GM23338 (cell line): Measurements from ENCODE around the gene RCAN1. TPM values are rescaled to one million over a fixed set of nuclear protein-coding genes. Genes with fewer than 3 reads are reported as not detected.

Source experiments
- ATAC-seq: fragments of 200-7000 bp; cut with Tn5 transposase; 3 replicates; pipeline ENCODE4 v1.9.1; 2020
- DNase-seq: peaks from one replicate; pipeline ENCODE4 v3.0.0-alpha.2; 2015; ENCODE audit warnings: low spot score
- H2AFZ ChIP-seq: fragments of 200-600 bp; sonication (generic); 2 replicates; pipeline ENCODE4 v1.8.0; 2016; ENCODE audit warnings: antibody characterized with exemption, mild to moderate bottlenecking, moderate library complexity
- H3F3A ChIP-seq: fragments of 200-600 bp; sonication (generic); replicated peaks from 2 replicates; pipeline ENCODE4 v1.8.0; 2017; ENCODE audit warnings: antibody characterized with exemption, mixed run types, low read depth
- H3K27ac ChIP-seq: fragments of 200-600 bp; sonication (generic); 2 replicates; pipeline ENCODE4 v1.6.1; 2016; ENCODE audit warnings: low read depth
- H3K27me3 ChIP-seq: fragments of 200-600 bp; sonication (generic); 2 replicates; pipeline ENCODE4 v1.8.0; 2016; ENCODE audit warnings: mild to moderate bottlenecking, mixed run types, moderate library complexity; ENCODE audit not compliant: insufficient read depth
- H3K36me3 ChIP-seq: fragments of 200-600 bp; sonication (generic); 2 replicates; pipeline ENCODE4 v1.8.0; 2016; ENCODE audit warnings: mild to moderate bottlenecking; ENCODE audit not compliant: insufficient read depth
- H3K4me1 ChIP-seq: fragments of 200-600 bp; sonication (generic); 2 replicates; pipeline ENCODE4 v1.8.0; 2016; ENCODE audit warnings: mild to moderate bottlenecking, moderate library complexity; ENCODE audit not compliant: insufficient read depth
- H3K4me2 ChIP-seq: fragments of 200-600 bp; sonication (generic); 2 replicates; pipeline ENCODE4 v1.7.1; 2017; ENCODE audit warnings: mixed run types
- H3K4me3 ChIP-seq: fragments of 200-600 bp; sonication (generic); 2 replicates; pipeline ENCODE4 v1.6.1; 2016; ENCODE audit warnings: mixed run types
- H3K79me2 ChIP-seq: fragments of 200-600 bp; sonication (generic); replicated peaks from 2 replicates; pipeline ENCODE4 v1.8.0; 2017; ENCODE audit warnings: mild to moderate bottlenecking; ENCODE audit not compliant: insufficient read depth
- H3K9me2 ChIP-seq: fragments of 200-600 bp; sonication (generic); 2 replicates; pipeline ENCODE4 v1.8.0; 2017; ENCODE audit not compliant: insufficient read depth
- H4K20me1 ChIP-seq: fragments of 200-600 bp; sonication (generic); replicated peaks from 2 replicates; pipeline ENCODE4 v1.8.0; 2017; ENCODE audit warnings: mild to moderate bottlenecking; ENCODE audit not compliant: insufficient read depth
- H3K27ac Mint-ChIP-seq: 2 replicates; pipeline ENCODE4 v1.8.0; 2020; ENCODE audit warnings: inconsistent platforms, mild to moderate bottlenecking, moderate library complexity, mixed read lengths
- H3K27me3 Mint-ChIP-seq: 3 replicates; pipeline ENCODE4 v1.8.0; 2022; ENCODE audit warnings: low read depth, mild to moderate bottlenecking, moderate library complexity, mixed read lengths, inconsistent platforms; ENCODE audit not compliant: insufficient read depth, poor library complexity
- H3K36me3 Mint-ChIP-seq: 3 replicates; pipeline ENCODE4 v1.8.0; 2021; ENCODE audit warnings: low read depth, mild to moderate bottlenecking, inconsistent platforms, moderate library complexity, mixed read lengths
- H3K4me1 Mint-ChIP-seq: 3 replicates; pipeline ENCODE4 v1.8.0; 2020; ENCODE audit warnings: mild to moderate bottlenecking, inconsistent platforms, mixed read lengths
- H3K4me3 Mint-ChIP-seq: 3 replicates; pipeline ENCODE4 v1.8.0; 2021; ENCODE audit warnings: moderate library complexity, mild to moderate bottlenecking, inconsistent platforms, mixed read lengths
- H3K9me3 Mint-ChIP-seq: 3 replicates; pipeline ENCODE4 v1.8.0; 2020; ENCODE audit warnings: moderate library complexity, mild to moderate bottlenecking, inconsistent platforms, mixed read lengths
- CREB1 ChIP-seq: fragments of 250-450 bp; sonication (Bioruptor Pico); IDR thresholded peaks from 2 replicates; pipeline ENCODE4 v1.5.0; 2020; ENCODE audit warnings: low read depth, mild to moderate bottlenecking, moderate library complexity
- EZH2 ChIP-seq: fragments of 200-600 bp; sonication (generic); IDR thresholded peaks from one replicate; pipeline ENCODE4 v1.8.0; 2017; ENCODE audit warnings: antibody characterized with exemption, mild to moderate bottlenecking, low read depth; ENCODE audit not compliant: unreplicated experiment
- EZH2phosphoT487 ChIP-seq: fragments of 200-600 bp; sonication (generic); IDR thresholded peaks from one replicate; pipeline ENCODE4 v1.8.1; 2018; ENCODE audit warnings: antibody characterized with exemption; ENCODE audit not compliant: unreplicated experiment
- JUNB ChIP-seq: IDR thresholded peaks from one replicate; pipeline ENCODE4 v1.6.1; 2016; ENCODE audit warnings: antibody characterized with exemption; ENCODE audit not compliant: unreplicated experiment
- NANOG ChIP-seq: IDR thresholded peaks from 2 replicates; pipeline ENCODE4 v1.6.1; 2016; ENCODE audit warnings: antibody characterized with exemption, borderline replicate concordance
- POLR2AphosphoS5 ChIP-seq: IDR thresholded peaks from 2 replicates; pipeline ENCODE4 v1.6.1; 2016; ENCODE audit warnings: antibody characterized with exemption, low read depth
- STAT1 ChIP-seq: IDR thresholded peaks from one replicate; pipeline ENCODE4 v1.6.1; 2016; ENCODE audit warnings: antibody characterized with exemption; ENCODE audit not compliant: unreplicated experiment
- ZNF114 ChIP-seq: fragments of 250-450 bp; sonication (Bioruptor Pico); IDR thresholded peaks from 2 replicates; pipeline ENCODE4 v1.5.0; 2020; ENCODE audit warnings: mild to moderate bottlenecking, moderate library complexity
- ZNF331 ChIP-seq: fragments of 250-450 bp; sonication (Bioruptor Pico); IDR thresholded peaks from 2 replicates; pipeline ENCODE4 v1.5.0; 2020; ENCODE audit warnings: low read depth, mild to moderate bottlenecking, moderate library complexity
- ZNF462 ChIP-seq: fragments of 250-450 bp; sonication (Bioruptor Pico); IDR thresholded peaks from 2 replicates; pipeline ENCODE4 v1.5.0; 2020; ENCODE audit warnings: mild to moderate bottlenecking, moderate library complexity
- polyA plus RNA-seq: library from polyadenylated mRNA; unstranded; fragments of >200 nt; fragmentation: Nextera tagmentation; extraction: Ambion mirVana; gene quantifications from 2 replicates; pipeline ENCODE4 v1.2.1, GENCODE V29; 2016
- total RNA-seq: library from RNA; depleted of rRNA; stranded (reverse); fragments of >200 nt; shearing (Covaris generic); gene quantifications from 2 replicates; pipeline ENCODE4 v1.2.3, GENCODE V29; 2014

Gene RCAN1
- total and polyA plus RNA-seq, 2 experiments from 2014 or later, result 3.7 to 5.2 TPM

GRCh38 chr21:34514576-34515115 is 100.3 kb downstream of the RCAN1 start (continued):
- no peak for TF ChIP-seq ZNF462 (CRISPR knock-in tag)
- TF ChIP-seq ZNF331 (CRISPR knock-in tag), result no peak
- TF ChIP-seq POLR2AphosphoS5, result no peak
- TF ChIP-seq ZNF114 (CRISPR knock-in tag), result no peak
- TF ChIP-seq CREB1, result no peak
- TF ChIP-seq NANOG, result no peak
- TF ChIP-seq JUNB, result no peak
- no peak for TF ChIP-seq EZH2phosphoT487

GRCh38 chr21:34513129-34513675 is 101.7 kb downstream of the RCAN1 start:
- peaks cover 14% of the 10 kb centered on the region; the same call in 2 of the 3 replicates for H3K4me1 Mint-ChIP-seq
- H2AFZ ChIP-seq, result no peak overlapping the region
- no peak overlapping the region for H3K27ac Mint-ChIP-seq
- no peaks in the 10 kb centered on the region for H4K20me1 ChIP-seq
- peaks cover 6% of the 10 kb centered on the region for H3K27me3 Mint-ChIP-seq
- H3K27me3 ChIP-seq, result no peaks in the 10 kb centered on the region
- DNase-seq, result no peak
- no peak overlapping the region for H3K4me3 ChIP-seq
- H3K79me2 ChIP-seq, result no peaks in the 10 kb centered on the region
- TF ChIP-seq EZH2, result no peak
- no peak for TF ChIP-seq ZNF114 (CRISPR knock-in tag)
- TF ChIP-seq STAT1, result no peak
- no peak overlapping the region for H3K27ac ChIP-seq
- no peaks in the 10 kb centered on the region for H3K4me1 ChIP-seq
- H3K4me3 Mint-ChIP-seq, result no peak overlapping the region
- no peaks in the 10 kb centered on the region for H3K9me3 Mint-ChIP-seq
- no peaks in the 10 kb centered on the region for H3K36me3 ChIP-seq
- no peaks in the 10 kb centered on the region for H3K9me2 ChIP-seq
- no peak for ATAC-seq
- H3K4me2 ChIP-seq, result no peak overlapping the region
- no peaks in the 10 kb centered on the region for H3K36me3 Mint-ChIP-seq
- H3F3A ChIP-seq, result no peaks in the 10 kb centered on the region
